IMR-90 (cell line): ENCODE data around the gene SH3RF1. TPM values are rescaled to one million over a fixed set of nuclear protein-coding genes. Genes with fewer than 3 reads are reported as not detected.

Experiments used
- ATAC-seq: fragments of 200-7000 bp; cut with Tn5 transposase; 2 replicates; pipeline ENCODE4 v1.9.1; 2020; ENCODE audit warnings: low read depth, mild to moderate bottlenecking, moderate library complexity
- BruUV-seq: library from RNA; stranded (reverse); fragments of 400-500 nt; replicated peaks from 2 replicates; lab custom pipeline; 2021; lab: Mats Ljungman, UMichigan
- CTCF ChIA-PET: fragments of 300-600 bp; formaldehyde crosslinking; extraction: SDS; loops from one replicate; lab custom pipeline; 2021; ENCODE audit warnings: antibody characterized with exemption; lab: Yijun Ruan, JAX
- POLR2A ChIA-PET: fragments of 300-600 bp; sonication (Branson Sonifier 250); formaldehyde crosslinking; loops from one replicate; lab custom pipeline; 2022; ENCODE audit warnings: antibody characterized with exemption; ENCODE audit not compliant: unreplicated experiment; lab: Charles Lee
- DNase-seq: peaks from one replicate; pipeline ENCODE4 v3.0.0; 2013
- H2AFZ ChIP-seq: replicated peaks from 2 replicates; pipeline ENCODE3; 2013; ENCODE audit warnings: low read length, mild to moderate bottlenecking; ENCODE audit not compliant: poor library complexity
- H2AK5ac ChIP-seq: 2 replicates; pipeline ENCODE4 v1.6.1; 2013; ENCODE audit warnings: low read depth, low read length, inconsistent platforms
- H2AK9ac ChIP-seq: replicated peaks from 2 replicates; pipeline ENCODE3; 2013; ENCODE audit warnings: mild to moderate bottlenecking, low read depth, low read length, moderate library complexity; ENCODE audit not compliant: poor library complexity
- H2BK120ac ChIP-seq: 2 replicates; pipeline ENCODE4 v1.6.1; 2013; ENCODE audit warnings: low read depth, low read length, inconsistent platforms
- H2BK15ac ChIP-seq: 3 replicates; pipeline ENCODE4 v1.6.1; 2013; ENCODE audit warnings: low read depth, low read length, inconsistent platforms
- H2BK20ac ChIP-seq: 2 replicates; pipeline ENCODE4 v1.6.1; 2013; ENCODE audit warnings: low read depth, mild to moderate bottlenecking, inconsistent platforms, low read length, moderate library complexity
- H2BK5ac ChIP-seq: 2 replicates; pipeline ENCODE4 v1.6.1; 2013; ENCODE audit warnings: mild to moderate bottlenecking, low read depth, low read length, inconsistent platforms; ENCODE audit not compliant: poor library complexity, severe bottlenecking
- H3K14ac ChIP-seq: replicated peaks from 2 replicates; pipeline ENCODE4 v1.6.1; 2013; ENCODE audit warnings: low read depth, low read length, inconsistent platforms
- H3K18ac ChIP-seq: 2 replicates; pipeline ENCODE4 v1.6.1; 2013; ENCODE audit warnings: low read depth, low read length, control low read depth
- H3K23ac ChIP-seq: 2 replicates; pipeline ENCODE4 v1.6.1; 2013; ENCODE audit warnings: low read depth, low read length, inconsistent platforms
- H3K27ac ChIP-seq: 2 replicates; pipeline ENCODE4 v1.5.1; 2013; ENCODE audit warnings: mild to moderate bottlenecking, control low read depth, low read length; ENCODE audit not compliant: insufficient read depth
- H3K27me3 ChIP-seq: 2 replicates; pipeline ENCODE4 v1.6.1; 2013; ENCODE audit warnings: low read length; ENCODE audit not compliant: control insufficient read depth, insufficient read depth
- H3K36me3 ChIP-seq: 2 replicates; pipeline ENCODE4 v1.6.1; 2013; ENCODE audit warnings: low read length, mixed read lengths; ENCODE audit not compliant: control insufficient read depth, insufficient read depth
- H3K4ac ChIP-seq: 2 replicates; pipeline ENCODE4 v1.6.1; 2013; ENCODE audit warnings: low read depth, low read length, inconsistent platforms
- H3K4me1 ChIP-seq: 2 replicates; pipeline ENCODE4 v1.6.1; 2013; ENCODE audit warnings: low read length, mixed read lengths; ENCODE audit not compliant: control insufficient read depth, insufficient read depth
- H3K4me2 ChIP-seq: 2 replicates; pipeline ENCODE4 v1.6.1; 2013; ENCODE audit warnings: low read depth, mild to moderate bottlenecking, control low read depth, low read length, moderate library complexity
- H3K4me3 ChIP-seq: 2 replicates; pipeline ENCODE4 v1.5.1; 2013; ENCODE audit warnings: low read depth, mild to moderate bottlenecking, control low read depth, low read length, moderate library complexity; ENCODE audit not compliant: insufficient read depth
- H3K56ac ChIP-seq: 2 replicates; pipeline ENCODE4 v1.6.1; 2013; ENCODE audit warnings: low read length, inconsistent platforms; ENCODE audit not compliant: insufficient read depth; ENCODE audit errors: extremely low read depth
- H3K79me1 ChIP-seq, 2 experiments: 2 replicates each; pipeline ENCODE4 v1.6.1; 2013; ENCODE audit warnings: low read length in 2 of 2, inconsistent platforms in 1 of 2, low read depth in 1 of 2
- H3K9ac ChIP-seq: 2 replicates; pipeline ENCODE4 v1.6.1; 2013; ENCODE audit warnings: low read depth, low read length, control low read depth
- H3K9me1 ChIP-seq: 2 replicates; pipeline ENCODE4 v1.6.1; 2013; ENCODE audit warnings: low read length, inconsistent platforms; ENCODE audit not compliant: insufficient read depth
- H3K9me3 ChIP-seq: 2 replicates; pipeline ENCODE4 v1.6.1; 2013; ENCODE audit warnings: low read length; ENCODE audit not compliant: control insufficient read depth, insufficient read depth
- H4K20me1 ChIP-seq: 2 replicates; pipeline ENCODE4 v1.6.1; 2013; ENCODE audit warnings: low read length, inconsistent platforms; ENCODE audit not compliant: insufficient read depth
- H4K5ac ChIP-seq: 2 replicates; pipeline ENCODE4 v1.6.1; 2013; ENCODE audit warnings: mild to moderate bottlenecking, low read depth, low read length, control low read depth
- H4K8ac ChIP-seq, 2 experiments: 2 replicates each; pipeline ENCODE4 v1.6.1; 2013; ENCODE audit warnings: low read depth in 2 of 2, low read length in 2 of 2, control low read depth in 1 of 2, inconsistent platforms in 1 of 2
- H4K91ac ChIP-seq: 2 replicates; pipeline ENCODE4 v1.6.1; 2013; ENCODE audit warnings: low read depth, low read length, inconsistent platforms; ENCODE audit not compliant: insufficient read depth
- BHLHE40 ChIP-seq: fragments of 150-350 bp; IDR thresholded peaks from 2 replicates; pipeline ENCODE4 v1.6.1; 2016; ENCODE audit warnings: mild to moderate bottlenecking, low read depth, low read length
- CEBPB ChIP-seq: IDR thresholded peaks from 2 replicates; pipeline ENCODE4 v1.6.1; 2012; ENCODE audit warnings: low read depth, low read length, improper control_type of control experiment
- CTCF ChIP-seq: conservative IDR thresholded peaks from 2 replicates; pipeline ENCODE4 v1.5.1; 2012; ENCODE audit warnings: mild to moderate bottlenecking, low read depth, low read length, improper control_type of control experiment
- FOS ChIP-seq: fragments of 150-350 bp; IDR thresholded peaks from 2 replicates; pipeline ENCODE4 v1.6.1; 2016; ENCODE audit warnings: low read depth, low read length
- MXI1 ChIP-seq: IDR thresholded peaks from 2 replicates; pipeline ENCODE4 v1.6.1; 2012; ENCODE audit warnings: low read depth, mild to moderate bottlenecking, low read length, moderate library complexity, borderline replicate concordance
- RCOR1 ChIP-seq: IDR thresholded peaks from 2 replicates; pipeline ENCODE4 v1.6.1; 2012; ENCODE audit warnings: mild to moderate bottlenecking, low read length, improper control_type of control experiment; ENCODE audit not compliant: insufficient replicate concordance
- RFX5 ChIP-seq: IDR thresholded peaks from 2 replicates; pipeline ENCODE4 v1.8.0; 2012; ENCODE audit warnings: low read depth, mild to moderate bottlenecking, low read length, moderate library complexity
- WGBS, 2 experiments: methylation state at CpG; one replicate each; pipeline versions ENCODE4 v1.1.5 to v1.1.7; 2013; ENCODE audit warnings: missing lambda C conversion rate in 2 of 2; ENCODE audit not compliant: insufficient read length in 1 of 2; ENCODE audit errors: extremely low coverage in 2 of 2; 5-methylcytosine and 5-hydroxymethylcytosine counted together
- dilution Hi-C: fragments of 300-500 bp; cut with HindIII; formaldehyde crosslinking; loops from one replicate; pipeline ENCODE4 v1.14.3; 2018; ENCODE audit warnings: low sequenced_read_pairs; ENCODE audit not compliant: unreplicated experiment
- in situ Hi-C: fragments of 300-500 bp; cut with MboI; formaldehyde crosslinking; loops from 3 replicates; pipeline ENCODE4 v1.14.3; 2019; ENCODE audit warnings: low sequenced_read_pairs, inconsistent platforms, mixed read lengths
- intact Hi-C: fragments of 100-400 bp; cut with micrococcal nuclease; formaldehyde crosslinking; loops from 2 replicates; pipeline ENCODE4 v1.10.0; 2022
- polyA plus RNA-seq, 3 experiments: library from polyadenylated mRNA; depleted of rRNA; stranded (reverse); fragments of >200 nt; gene quantifications; 2 replicates each; pipeline ENCODE4 v1.2.3, GENCODE V29; 2012; ENCODE audit warnings: low replicate concordance in 1 of 3
- total RNA-seq: library from RNA; depleted of rRNA; stranded (reverse); fragments of >200 nt; gene quantifications from 2 replicates; pipeline ENCODE4 v1.2.3, GENCODE V29; 2012
- TF ChIP-seq, protein P1 (sequence below): fragments of 150-350 bp; IDR thresholded peaks from 2 replicates; pipeline ENCODE4 v1.6.1; 2017; ENCODE audit warnings: mild to moderate bottlenecking, antibody characterized with exemption, low read length, low read depth

Gene SH3RF1
- total and polyA plus RNA-seq, 2 of the 4 experiments (the other 2 are of a cell fraction) = 22.0 to 29.8 TPM

- Histone ChIP-seq H4K5ac (no peak overlapping the region; the same call in 1 of the 2 replicates), H3K4me2 (peak overlapping the region; percentile 10; the same call in 1 of the 2 replicates), H3K27me3 (no peaks in the 10 kb centered on the region), H3K9me3 (no peaks in the 10 kb centered on the region), H3K9me1 (peaks cover 10% of the 10 kb centered on the region), H3K4ac (no peak overlapping the region), H2BK5ac (peak overlapping the region; percentile 56), H3K4me1 (peaks cover 18% of the 10 kb centered on the region), H3K23ac (no peak overlapping the region), H2AK5ac (no peak overlapping the region), H3K9ac (no peak overlapping the region), H3K27ac (peak overlapping the region; percentile 8; the same call in 1 of the 2 replicates), H4K20me1 (no peaks in the 10 kb centered on the region; the same call in 1 of the 2 replicates), H2BK20ac (no peak overlapping the region), H3K4me3 (no peak overlapping the region), H2AFZ (no peak overlapping the region), H2AK9ac (no peak overlapping the region), H4K91ac (no peak overlapping the region), H2BK120ac (no peak overlapping the region), H3K36me3 (peaks cover 11% of the 10 kb centered on the region), H3K18ac (no peak overlapping the region), H2BK15ac (no peak overlapping the region), H3K79me1 (peaks cover 40 to 72% of the 10 kb centered on the region in 2 experiments), H3K14ac (no peak overlapping the region), H3K56ac (no peak overlapping the region), H4K8ac (no peak overlapping the region)
- dilution Hi-C loops = no loop called here
- in situ Hi-C loops = no loop called here
- BruUV-seq = no TSS peak
- ChIA-PET CTCF (interaction anchor here (1.5 kb wide), 1 partner anchor 14 kb away, joined by 3 read pairs; no protein-coding TSS in a partner anchor), POLR2A (interaction anchor here (0.6 kb wide), 1 partner anchor 56 kb away, joined by 3 read pairs; no protein-coding TSS in a partner anchor)
- intact Hi-C loops = loop anchor here (5.0 kb wide), 1 partner anchor 114 kb away; no protein-coding TSS in a partner anchor
- DNase-seq = peak; percentile 34
- peak; percentile 22; the same call in 1 of the 2 replicates for ATAC-seq
- WGBS, 2 experiments = no CpG with 5 or more reads among the region's 2 CpGs
- TF ChIP-seq CTCF (no peak), MXI1 (no peak), BHLHE40 (no peak), RFX5 (no peak), RCOR1 (no peak), FOS (no peak), CEBPB (no peak)
- TF ChIP-seq, protein P1, sequence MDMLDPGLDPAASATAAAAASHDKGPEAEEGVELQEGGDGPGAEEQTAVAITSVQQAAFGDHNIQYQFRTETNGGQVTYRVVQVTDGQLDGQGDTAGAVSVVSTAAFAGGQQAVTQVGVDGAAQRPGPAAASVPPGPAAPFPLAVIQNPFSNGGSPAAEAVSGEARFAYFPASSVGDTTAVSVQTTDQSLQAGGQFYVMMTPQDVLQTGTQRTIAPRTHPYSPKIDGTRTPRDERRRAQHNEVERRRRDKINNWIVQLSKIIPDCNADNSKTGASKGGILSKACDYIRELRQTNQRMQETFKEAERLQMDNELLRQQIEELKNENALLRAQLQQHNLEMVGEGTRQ = no peak
These were observed 117.2 kb downstream of the SH3RF1 start for GRCh38 chr4:169153481-169154087.
